Activated naive CD4-positive, alpha-beta T cell treated with anti-CD3 and anti-CD28 coated beads, Interleukin-2, amount 50 U/mL, for 72 hours (primary cell): ENCODE measurements around the gene SGIP1. TPM values are rescaled to one million over a fixed set of nuclear protein-coding genes. Genes with fewer than 3 reads are reported as not detected.

Source experiments
- ATAC-seq, 2 donors: fragments of 150-1000 bp; cut with Tn5 transposase; 2 replicates each; pipeline ENCODE4 v1.10.0; 2021; ENCODE audit warnings: mild to moderate bottlenecking in 2 of 2, moderate library complexity in 2 of 2
- DNase-seq, 2 donors: peaks; one replicate each; pipeline ENCODE4 v3.0.0; 2021 to 2022; ENCODE audit warnings: low spot score in 2 of 2
- H3K27ac Mint-ChIP-seq, 2 donors: one replicate each; pipeline ENCODE4 v1.8.0; 2022; ENCODE audit warnings: mild to moderate bottlenecking in 2 of 2, mixed read lengths in 2 of 2
- H3K36me3 Mint-ChIP-seq, 2 donors: one replicate each; pipeline ENCODE4 v1.8.0; 2022; ENCODE audit warnings: mixed read lengths in 2 of 2
- H3K9me3 Mint-ChIP-seq, 2 donors: one replicate each; pipeline ENCODE4 v1.8.0; 2022; ENCODE audit warnings: mixed read lengths in 2 of 2
- total RNA-seq, 2 donors: library from RNA; stranded (reverse); gene quantifications; one replicate each; pipeline ENCODE4 v1.2.3, GENCODE V29; 2022

Gene SGIP1
- total RNA-seq, 2 donors from 2014 or later = not detected

- ATAC-seq (no peak), DNase-seq (no peak)
- no peaks in the 10 kb centered on the region for H3K36me3 Mint-ChIP-seq
- H3K9me3 Mint-ChIP-seq = no peaks in the 10 kb centered on the region
- H3K27ac Mint-ChIP-seq = no peak overlapping the region
These were observed 22.8 kb upstream of the SGIP1 start for GRCh38 chr1:66511118-66511517.

- H3K27ac Mint-ChIP-seq = no peak overlapping the region
- DNase-seq = no peak
- H3K36me3 Mint-ChIP-seq = no peaks in the 10 kb centered on the region
- no peaks in the 10 kb centered on the region for H3K9me3 Mint-ChIP-seq
- ATAC-seq = no peak
These were observed 16.0 kb upstream of the SGIP1 start for GRCh38 chr1:66517959-66518358.

- ATAC-seq (no peak), DNase-seq (no peak)
- Mint-ChIP-seq H3K36me3 (no peaks in the 10 kb centered on the region), H3K9me3 (no peaks in the 10 kb centered on the region), H3K27ac (no peak overlapping the region)
These were observed 15.3 kb upstream of the SGIP1 start for GRCh38 chr1:66518654-66519053.

- no peak overlapping the region for H3K27ac Mint-ChIP-seq
- DNase-seq = no peak
- no peaks in the 10 kb centered on the region for H3K36me3 Mint-ChIP-seq
- ATAC-seq = no peak
- no peaks in the 10 kb centered on the region for H3K9me3 Mint-ChIP-seq
These were observed 14.0 kb upstream of the SGIP1 start for GRCh38 chr1:66519992-66520391.

GRCh38 chr1:66520655-66521054, 13.3 kb upstream of the SGIP1 start:
- DNase-seq (no peak), ATAC-seq (no peak)
- H3K9me3 Mint-ChIP-seq = no peaks in the 10 kb centered on the region
- no peaks in the 10 kb centered on the region for H3K36me3 Mint-ChIP-seq
- no peak overlapping the region for H3K27ac Mint-ChIP-seq

- no peaks in the 10 kb centered on the region for H3K9me3 Mint-ChIP-seq
- ATAC-seq = no peak
- H3K36me3 Mint-ChIP-seq = no peaks in the 10 kb centered on the region
- H3K27ac Mint-ChIP-seq = no peak overlapping the region
- no peak for DNase-seq
These were observed 12.1 kb upstream of the SGIP1 start for GRCh38 chr1:66521721-66522365.

GRCh38 chr1:66523562-66523961, 10.4 kb upstream of the SGIP1 start:
- no peak for DNase-seq
- H3K27ac Mint-ChIP-seq = no peak overlapping the region
- H3K9me3 Mint-ChIP-seq = no peaks in the 10 kb centered on the region
- ATAC-seq = no peak
- no peaks in the 10 kb centered on the region for H3K36me3 Mint-ChIP-seq

- no peak for DNase-seq
- no peaks in the 10 kb centered on the region for H3K9me3 Mint-ChIP-seq
- ATAC-seq = no peak
- no peaks in the 10 kb centered on the region for H3K36me3 Mint-ChIP-seq
- no peak overlapping the region for H3K27ac Mint-ChIP-seq
These were observed 8.9 kb upstream of the SGIP1 start for GRCh38 chr1:66525086-66525485.

GRCh38 chr1:66526036-66526435, 7.9 kb upstream of the SGIP1 start:
- no peak for DNase-seq
- Mint-ChIP-seq H3K9me3 (no peaks in the 10 kb centered on the region), H3K27ac (no peak overlapping the region), H3K36me3 (no peaks in the 10 kb centered on the region)
- no peak for ATAC-seq

GRCh38 chr1:66526991-66527390, 7.0 kb upstream of the SGIP1 start:
- Mint-ChIP-seq H3K27ac (no peak overlapping the region), H3K9me3 (no peaks in the 10 kb centered on the region), H3K36me3 (no peaks in the 10 kb centered on the region)
- no peak for ATAC-seq
- DNase-seq = no peak

GRCh38 chr1:66527686-66528085, 6.3 kb upstream of the SGIP1 start:
- no peak overlapping the region for H3K27ac Mint-ChIP-seq
- no peak for ATAC-seq
- H3K9me3 Mint-ChIP-seq = no peaks in the 10 kb centered on the region
- no peak for DNase-seq
- no peaks in the 10 kb centered on the region for H3K36me3 Mint-ChIP-seq

- H3K36me3 Mint-ChIP-seq = peaks cover 0 to 5% of the 10 kb centered on the region in 2 donors
- H3K9me3 Mint-ChIP-seq = no peaks in the 10 kb centered on the region
- no peak for DNase-seq
- no peak overlapping the region for H3K27ac Mint-ChIP-seq
- ATAC-seq = no peak
These were observed 5.4 kb upstream of the SGIP1 start for GRCh38 chr1:66528580-66528979.

- ATAC-seq = no peak
- H3K9me3 Mint-ChIP-seq = no peaks in the 10 kb centered on the region
- no peak overlapping the region for H3K27ac Mint-ChIP-seq
- peaks cover 0 to 6% of the 10 kb centered on the region in 2 donors for H3K36me3 Mint-ChIP-seq
- no peak for DNase-seq
These were observed 1.7 kb upstream of the SGIP1 start for GRCh38 chr1:66532214-66532613.

- H3K9me3 Mint-ChIP-seq = no peaks in the 10 kb centered on the region
- H3K27ac Mint-ChIP-seq = no peak overlapping the region
- DNase-seq = peak in 1 of 2 donors; percentile 15
- peak; percentile 36 to 65 for ATAC-seq
- H3K36me3 Mint-ChIP-seq = peaks cover 0 to 6% of the 10 kb centered on the region in 2 donors
These were observed 862 bp upstream of the SGIP1 start for GRCh38 chr1:66532798-66533783.

- no peak for ATAC-seq
- no peak for DNase-seq
- Mint-ChIP-seq H3K36me3 (peaks cover 0 to 6% of the 10 kb centered on the region in 2 donors), H3K27ac (no peak overlapping the region), H3K9me3 (no peaks in the 10 kb centered on the region)
These were observed 1.1 kb downstream of the SGIP1 start for GRCh38 chr1:66535061-66535460.

- H3K27ac Mint-ChIP-seq = no peak overlapping the region
- no peak for ATAC-seq
- no peaks in the 10 kb centered on the region for H3K9me3 Mint-ChIP-seq
- no peak for DNase-seq
- H3K36me3 Mint-ChIP-seq = peaks cover 0 to 6% of the 10 kb centered on the region in 2 donors
These were observed 1.9 kb downstream of the SGIP1 start for GRCh38 chr1:66535853-66536252.

- no peak for ATAC-seq
- no peaks in the 10 kb centered on the region for H3K9me3 Mint-ChIP-seq
- H3K36me3 Mint-ChIP-seq = peaks cover 0 to 6% of the 10 kb centered on the region in 2 donors
- no peak for DNase-seq
- H3K27ac Mint-ChIP-seq = no peak overlapping the region
These were observed 3.8 kb downstream of the SGIP1 start for GRCh38 chr1:66537718-66538117.

GRCh38 chr1:66539491-66539890, 5.5 kb downstream of the SGIP1 start:
- H3K27ac Mint-ChIP-seq = no peak overlapping the region
- DNase-seq = no peak
- no peaks in the 10 kb centered on the region for H3K9me3 Mint-ChIP-seq
- no peak for ATAC-seq
- H3K36me3 Mint-ChIP-seq = no peaks in the 10 kb centered on the region
